HG03432 (cell line): ENCODE data around the gene ITGA1.
"Not testable (repeated sequence)": the region's sequence is repeated elsewhere in the genome, so short reads cannot be mapped to it uniquely, and the experiment has no call there.

Experiments used
- ATAC-seq: cut with Tn5 transposase; IDR thresholded peaks from one replicate; pipeline ENCODE4 v1.9.1; 2021; ENCODE audit warnings: mild to moderate bottlenecking, moderate library complexity; ENCODE audit not compliant: unreplicated experiment

ITGA1 gene

DNA sequence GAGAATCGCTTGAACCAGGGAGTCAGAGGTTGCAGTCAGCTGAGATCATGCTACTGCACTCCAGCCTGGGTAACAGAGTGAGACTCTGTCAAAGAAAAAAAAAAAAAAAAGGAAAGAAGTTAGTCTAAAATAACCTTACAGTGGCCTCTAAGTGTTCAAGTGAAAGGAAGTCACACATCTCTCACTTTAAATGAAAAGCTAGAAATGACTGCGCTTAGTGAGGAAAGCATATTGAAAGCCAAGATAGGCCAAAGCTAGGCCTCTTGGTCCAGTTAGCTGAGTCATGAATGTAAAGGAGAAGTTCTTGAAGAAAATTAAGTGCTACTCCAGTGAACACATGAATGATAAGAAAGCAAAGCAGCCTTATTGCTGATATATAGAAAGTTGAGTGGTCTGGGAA, 38.1 kb downstream of the ITGA1 start:
- ATAC-seq = peak; percentile 97

DNA sequence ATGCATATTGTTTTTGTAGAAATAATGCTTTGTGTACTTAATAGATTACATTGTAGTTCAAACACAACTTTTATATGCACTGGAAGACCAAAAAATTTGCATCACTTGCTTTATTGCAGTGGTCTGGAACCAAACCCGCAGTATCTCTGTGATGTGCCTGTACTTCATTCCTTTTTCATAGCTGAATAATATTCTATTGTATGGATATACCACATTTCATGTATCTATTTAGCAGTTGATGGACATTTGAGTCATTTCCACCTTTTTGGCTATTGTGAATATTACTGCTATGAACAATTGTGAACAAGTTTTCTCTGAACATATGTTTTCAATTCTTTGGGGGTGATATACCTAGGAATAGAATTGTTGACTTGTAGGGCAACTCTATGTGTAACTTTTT, 40.1 kb downstream of the ITGA1 start:
- no peak for ATAC-seq

DNA sequence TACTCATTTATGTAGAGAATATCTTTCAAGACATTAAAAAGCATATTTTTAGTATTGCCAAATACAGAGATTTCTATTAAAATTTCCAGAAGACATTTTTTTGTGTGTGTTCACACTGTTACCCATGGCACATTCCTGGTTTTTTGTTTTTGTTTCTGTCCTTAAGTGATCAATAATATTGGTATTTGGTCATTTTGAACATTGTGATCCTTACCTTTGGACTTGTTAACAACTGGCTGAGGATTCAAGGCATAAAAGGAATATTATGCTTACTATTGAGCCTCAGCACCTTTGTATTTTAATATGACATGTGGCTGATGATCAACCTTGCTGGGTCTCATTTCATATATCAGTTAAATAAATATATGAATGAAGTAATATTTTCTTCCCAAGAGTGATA, 41.9 kb downstream of the ITGA1 start:
- ATAC-seq = no peak

DNA sequence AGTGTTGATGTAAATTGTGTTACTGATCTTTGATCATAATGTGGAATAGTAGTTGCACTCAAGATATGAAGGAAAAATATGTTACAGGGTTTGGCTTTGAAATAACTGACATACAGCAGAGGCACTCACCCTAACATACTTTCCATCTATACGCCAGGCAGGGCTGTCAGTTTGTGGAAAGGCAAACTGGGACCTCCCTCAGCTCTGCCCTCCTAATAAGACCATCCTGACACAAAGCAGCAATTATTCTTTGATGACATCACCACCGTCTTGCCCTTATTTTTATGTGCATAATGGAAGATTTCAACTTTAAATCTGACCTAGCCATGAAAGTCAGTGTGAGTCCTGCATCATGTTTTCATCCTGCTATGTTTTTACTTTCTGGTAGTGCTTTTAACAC, 42.9 kb downstream of the ITGA1 start:
- no peak for ATAC-seq

DNA sequence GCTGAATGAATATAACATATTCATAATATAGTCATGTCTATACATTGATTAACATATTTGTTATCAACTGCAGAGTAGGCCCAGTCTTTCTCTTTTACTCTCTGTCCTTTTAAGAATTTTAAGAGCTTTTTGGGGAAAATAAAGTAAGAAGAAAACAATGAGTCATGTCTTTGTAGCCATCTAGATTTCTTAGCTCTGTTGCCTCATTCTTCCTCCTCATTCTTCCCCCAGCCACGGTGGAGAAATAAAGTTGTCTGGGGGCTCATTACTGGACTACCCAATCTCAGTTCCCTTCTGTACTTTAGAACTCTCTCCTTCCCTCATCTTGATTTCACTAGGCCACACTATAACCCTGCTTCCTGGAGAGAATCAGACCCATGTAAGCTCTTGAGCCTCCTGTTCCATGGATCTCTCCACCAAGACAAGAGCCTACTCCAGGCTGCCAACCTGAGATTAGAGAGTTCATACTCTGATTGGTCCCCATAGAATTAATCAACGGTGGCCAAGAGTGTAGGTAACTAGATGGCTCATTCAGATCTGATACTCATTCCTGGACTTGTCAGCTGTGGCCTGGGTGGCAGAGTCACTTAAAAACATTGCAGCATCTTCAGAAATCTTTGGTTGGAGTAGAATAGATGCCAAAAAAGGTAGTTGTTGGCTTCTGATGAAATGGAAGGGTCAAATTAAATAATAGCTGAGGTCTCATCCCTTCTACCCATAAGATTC, 44.2 kb downstream of the ITGA1 start:
- no peak for ATAC-seq

DNA sequence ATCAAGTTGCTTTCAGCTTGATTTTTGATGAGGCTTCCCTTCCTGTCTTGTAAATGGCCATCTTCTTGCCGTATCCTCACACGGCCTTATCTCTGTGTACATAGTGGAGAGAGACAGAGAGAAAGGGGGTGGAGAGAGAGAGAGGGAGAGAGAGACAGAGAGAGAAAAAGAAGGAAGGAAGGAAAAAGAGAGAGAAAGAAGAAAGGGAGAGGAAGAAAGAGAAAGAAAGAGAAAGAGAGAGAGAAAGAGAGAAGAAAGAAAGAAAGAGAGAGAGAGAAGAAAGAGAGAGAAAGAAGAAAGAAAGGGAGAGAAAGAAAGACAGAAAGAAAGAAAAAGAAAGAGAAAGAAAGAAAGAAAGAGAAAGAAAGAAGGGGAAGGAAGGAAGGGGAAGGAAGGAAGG, 46.6 kb downstream of the ITGA1 start:
- no peak for ATAC-seq

DNA sequence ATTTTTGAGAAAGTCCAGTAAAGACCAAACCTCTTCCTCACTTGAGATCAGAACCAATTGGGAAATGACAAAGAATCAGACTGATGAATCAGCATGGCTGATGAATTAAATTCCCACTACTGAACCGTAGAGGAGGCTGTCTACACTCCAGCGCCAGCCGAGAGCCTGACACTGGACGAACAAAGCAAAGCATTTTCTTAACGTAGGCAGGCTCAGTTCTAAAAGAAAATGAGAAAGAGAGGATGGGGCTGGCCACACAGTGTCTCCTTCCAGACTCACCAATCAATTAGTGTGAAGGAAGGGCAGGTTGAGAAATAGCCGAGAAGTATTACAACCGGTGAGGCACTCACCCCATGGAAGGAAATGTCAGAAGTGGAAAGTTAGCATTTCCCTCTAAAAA, 49.4 kb downstream of the ITGA1 start:
- ATAC-seq = no peak

DNA sequence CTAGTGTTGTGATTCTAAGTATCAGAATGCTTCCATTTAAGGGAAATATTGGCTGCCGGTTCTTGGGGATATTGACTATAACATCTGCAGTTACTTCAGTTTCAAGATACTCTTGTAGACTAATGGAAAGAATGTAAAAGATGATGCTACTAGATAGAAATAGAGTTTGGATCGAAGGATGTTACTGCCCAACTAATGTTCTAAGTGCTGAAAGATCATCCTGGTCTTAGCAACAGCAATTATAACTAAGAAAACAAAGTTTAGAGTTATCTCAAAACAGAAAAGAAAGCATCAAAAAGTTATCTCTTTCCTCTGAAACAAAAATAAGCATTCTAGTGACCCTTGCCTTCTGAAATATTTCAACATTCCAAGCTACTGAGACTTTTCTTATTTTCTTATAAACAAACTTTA, 49.9 kb downstream of the ITGA1 start:
- ATAC-seq = no peak

DNA sequence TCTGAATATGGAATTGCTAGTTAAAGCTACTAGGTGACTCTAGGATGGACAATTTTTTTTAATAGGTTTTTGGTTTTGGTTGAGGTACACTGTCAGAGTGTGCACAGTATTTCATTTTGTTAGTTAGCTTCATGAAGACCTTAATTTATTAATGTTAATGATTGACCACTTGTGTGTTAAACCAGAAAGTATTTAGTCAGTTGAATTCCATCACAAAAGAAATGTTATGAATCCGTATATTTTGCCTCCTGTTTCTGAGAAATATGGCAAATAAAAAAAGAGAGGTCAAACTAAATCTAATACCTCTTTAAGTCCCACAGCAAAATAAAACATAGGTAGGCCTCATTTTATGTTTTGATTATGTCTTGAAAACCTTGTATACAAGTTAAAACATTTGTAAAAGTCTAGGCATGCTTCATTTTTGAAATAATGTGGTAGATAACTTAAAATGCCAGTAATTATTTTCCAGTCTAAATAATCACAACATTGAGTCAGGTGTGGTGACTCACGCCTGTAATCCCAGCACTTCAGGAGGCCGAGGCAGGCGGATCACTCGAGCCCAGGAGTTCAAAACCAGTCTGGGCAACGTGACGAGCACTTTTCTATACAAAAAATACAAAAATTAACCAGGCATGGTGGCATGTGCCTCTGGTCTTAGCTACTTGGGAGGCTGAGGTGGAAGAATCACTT, 50.8 kb downstream of the ITGA1 start:
- no peak for ATAC-seq

DNA sequence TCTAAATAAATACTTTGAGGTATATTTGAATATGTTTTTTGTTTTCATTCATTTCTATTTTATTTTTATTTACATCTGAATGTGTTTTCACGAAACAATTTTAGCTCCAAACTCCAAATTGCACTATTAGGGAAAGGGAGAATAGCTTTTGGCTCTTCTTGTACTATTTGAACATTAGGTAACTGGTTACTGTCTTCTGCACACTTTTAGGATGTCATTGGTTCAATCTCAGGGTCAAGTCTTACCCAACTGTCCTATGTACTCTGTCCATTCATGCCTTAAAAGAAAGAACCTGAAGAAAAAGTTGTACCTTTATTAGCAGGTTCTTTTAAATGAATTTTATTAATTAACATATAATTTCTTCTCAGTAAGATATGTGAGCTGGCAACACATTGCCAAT, 51.6 kb downstream of the ITGA1 start:
- ATAC-seq = no peak

DNA sequence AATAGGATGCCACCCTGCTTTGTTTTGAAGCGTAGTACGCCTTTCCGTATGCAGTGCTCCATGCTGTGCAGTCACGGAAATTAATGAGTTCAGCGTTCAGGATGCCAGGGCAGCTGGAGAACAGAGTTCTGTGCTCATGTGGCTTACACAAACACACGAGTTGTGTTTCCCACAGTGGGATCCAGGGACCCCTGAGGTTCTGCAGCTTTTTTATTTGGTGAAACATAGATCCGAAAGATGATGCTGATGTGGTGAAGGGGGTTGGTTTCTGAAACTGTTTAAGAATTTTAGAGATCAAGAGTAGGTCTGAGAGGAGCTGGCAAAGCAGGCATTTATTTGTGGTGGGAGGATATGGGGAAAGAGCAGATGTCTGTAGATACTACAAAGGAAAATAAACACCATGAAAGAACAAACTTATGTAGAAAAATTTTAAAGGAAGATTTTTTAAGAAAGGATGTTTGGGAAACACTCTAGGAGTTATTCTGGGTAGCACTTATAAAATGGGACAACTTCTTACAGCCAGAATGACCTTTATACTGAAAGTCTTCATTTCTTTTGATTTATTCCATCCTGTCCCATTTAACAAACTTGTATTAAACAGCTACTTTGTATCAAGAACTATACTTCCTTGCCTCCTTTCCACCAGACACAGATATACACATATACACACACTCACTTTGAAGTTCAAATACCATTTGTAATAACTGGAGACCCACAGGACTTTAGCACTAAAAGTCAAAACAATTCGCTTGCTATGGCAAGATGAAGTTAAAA, 52.7 kb downstream of the ITGA1 start:
- ATAC-seq = no peak

DNA sequence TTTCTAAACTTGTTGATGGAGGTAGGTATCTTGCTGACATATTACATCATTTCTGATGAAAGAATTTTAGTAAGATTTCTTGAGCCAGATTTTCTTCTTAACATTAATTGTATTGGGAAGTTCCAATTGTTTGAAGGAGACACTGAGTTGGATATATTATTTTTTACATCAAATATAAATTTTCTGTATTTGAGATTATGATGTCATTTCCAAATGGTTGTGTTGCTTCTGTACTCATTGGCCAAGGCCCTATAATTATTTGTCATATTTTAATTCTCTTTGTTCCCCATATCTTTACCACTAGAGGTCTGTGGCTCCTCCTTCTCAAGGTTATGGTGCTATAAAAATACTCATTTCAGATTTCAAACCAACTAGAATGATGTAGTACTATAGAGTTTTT, 53.4 kb downstream of the ITGA1 start:
- ATAC-seq = no peak

DNA sequence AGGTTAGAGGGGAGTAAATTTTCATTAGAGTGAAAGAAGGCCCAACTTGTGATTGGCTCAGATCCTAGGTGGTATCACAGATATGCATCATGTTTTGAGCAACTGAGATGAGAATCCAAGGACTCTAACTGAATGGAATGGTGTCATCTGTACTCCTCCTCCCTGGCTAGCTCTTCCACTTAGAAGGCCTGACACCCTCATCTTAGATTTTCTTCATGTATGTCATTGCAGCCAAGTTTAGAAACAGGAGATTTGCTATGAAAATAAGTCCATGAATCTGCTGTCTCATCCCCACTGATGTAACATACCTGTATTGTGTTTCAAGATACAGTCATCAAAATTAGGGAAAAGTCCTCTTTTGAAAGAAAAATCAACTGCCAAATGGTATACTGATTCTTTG, 54.4 kb downstream of the ITGA1 start:
- ATAC-seq = no peak

DNA sequence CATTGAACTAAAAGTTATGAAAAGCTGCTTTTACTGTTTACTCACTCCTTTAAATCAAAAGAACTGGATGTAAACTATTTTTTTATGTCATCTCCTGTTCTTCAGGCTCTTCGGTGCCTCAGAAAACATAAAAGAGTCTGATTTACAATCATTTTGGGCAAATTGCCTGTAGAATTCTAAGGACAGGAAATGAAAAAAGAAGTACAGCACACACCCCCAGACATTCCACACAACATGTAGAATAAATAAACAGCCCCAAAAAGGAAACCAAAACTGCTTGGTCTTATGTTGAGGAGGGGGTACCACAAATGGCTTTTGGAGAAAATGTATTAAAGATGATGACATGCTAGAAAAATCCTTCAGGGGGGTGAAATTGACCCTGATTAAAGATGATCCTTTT, 57.2 kb downstream of the ITGA1 start:
- no peak for ATAC-seq

DNA sequence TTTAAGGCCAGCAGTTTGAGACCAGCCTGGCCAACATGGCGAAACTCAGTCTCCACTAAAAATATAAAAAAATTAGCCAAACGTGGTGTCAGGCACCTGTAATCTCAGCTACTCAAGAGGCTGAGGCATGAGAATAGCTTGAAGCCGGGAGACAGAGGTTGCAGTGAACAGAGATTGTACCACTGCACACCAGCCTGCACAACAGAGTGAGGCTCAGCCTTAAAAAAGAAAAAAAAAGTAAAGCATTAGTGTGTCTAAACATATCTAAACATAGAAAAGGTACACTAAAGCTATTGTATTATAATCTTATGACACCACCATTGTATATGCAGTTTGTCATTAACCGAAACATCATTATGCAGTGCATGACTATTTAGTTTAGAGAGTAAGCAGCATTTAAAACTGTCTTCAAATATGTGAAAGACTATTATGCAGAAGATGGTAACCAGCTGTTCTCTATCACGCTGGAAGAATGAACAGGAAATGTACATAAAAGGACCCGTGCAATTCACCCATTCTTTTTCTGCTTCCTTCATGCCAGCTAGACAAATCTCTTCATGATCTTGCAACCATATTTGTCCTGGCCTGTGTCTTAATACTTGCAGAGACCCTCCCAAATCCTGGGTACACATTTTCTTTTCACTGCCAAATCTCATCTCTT, 58.6 kb downstream of the ITGA1 start:
- no peak for ATAC-seq

DNA sequence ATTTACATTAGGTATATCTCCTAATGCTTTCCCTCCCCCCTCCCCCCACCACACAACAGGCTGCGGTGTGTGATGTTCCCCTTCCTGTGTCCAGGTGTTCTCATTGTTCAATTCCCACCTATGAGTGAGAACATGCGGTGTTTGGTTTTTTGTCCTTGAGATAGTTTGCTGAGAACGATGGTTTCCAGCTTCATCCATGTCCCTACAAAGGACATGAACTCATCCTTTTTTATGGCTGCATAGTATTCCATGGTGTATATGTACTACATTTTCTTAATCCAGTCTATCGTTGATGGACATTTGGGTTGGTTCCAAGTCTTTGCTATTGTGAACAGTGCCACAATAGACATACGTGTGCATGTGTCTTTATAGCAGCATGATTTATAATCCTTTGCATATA, 61.0 kb downstream of the ITGA1 start:
- not testable (repeated sequence) for ATAC-seq

DNA sequence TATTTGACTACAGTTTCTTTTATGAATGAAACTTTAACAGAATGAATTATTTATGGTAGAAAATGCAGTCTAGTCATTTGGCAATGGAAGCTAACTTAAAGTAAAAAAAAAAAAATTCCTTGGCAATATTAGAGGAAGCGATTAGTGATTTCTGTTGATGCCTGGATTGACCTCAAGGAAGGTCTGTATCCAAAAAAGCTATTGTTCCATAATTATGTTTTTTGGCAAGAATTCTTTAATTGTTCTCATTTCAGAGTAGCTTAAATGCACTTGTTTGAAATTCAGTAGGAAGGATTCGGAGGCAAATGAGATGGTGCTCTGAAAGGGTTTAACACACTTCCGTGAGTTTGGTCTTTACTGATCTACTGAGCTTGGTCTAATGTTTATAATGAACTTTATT, 61.8 kb downstream of the ITGA1 start:
- ATAC-seq = no peak

DNA sequence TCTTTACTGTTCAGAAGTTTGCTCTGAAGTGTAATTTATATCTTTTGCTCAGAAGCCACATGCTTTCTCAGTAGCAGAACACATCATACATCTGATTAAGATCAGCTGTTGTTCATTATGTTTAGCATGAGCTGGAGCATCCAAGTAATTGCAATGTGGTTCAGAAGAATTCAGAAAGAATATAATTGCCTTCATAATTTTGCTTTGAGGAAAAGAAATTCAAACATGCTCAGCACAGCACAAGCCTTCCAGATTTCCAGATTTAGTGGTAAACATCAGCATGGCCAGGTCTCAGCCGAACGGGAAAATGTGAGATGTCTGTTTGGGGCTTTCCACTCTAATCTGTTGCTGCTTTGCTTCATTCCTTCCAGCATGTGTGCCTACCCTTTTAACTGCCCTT, 65.9 kb downstream of the ITGA1 start:
- no peak for ATAC-seq

DNA sequence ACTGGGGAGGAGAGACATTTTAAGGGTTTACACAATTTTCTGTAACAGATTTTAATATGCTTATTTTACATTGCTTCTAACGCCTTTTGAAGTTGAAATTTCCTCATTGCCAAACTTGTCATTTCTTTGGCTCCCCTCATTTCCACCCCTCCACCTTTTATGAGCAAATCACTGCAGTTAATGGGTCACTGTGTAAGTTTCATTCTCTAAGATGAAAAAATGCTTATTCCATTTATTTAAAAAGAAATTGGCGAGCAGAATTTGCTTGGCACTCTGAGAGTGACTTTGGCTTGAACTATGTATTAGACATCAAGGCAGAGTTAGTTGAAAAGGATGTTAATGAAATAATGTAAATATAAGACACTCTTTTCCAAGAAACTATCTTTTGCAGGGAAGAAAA, 66.6 kb downstream of the ITGA1 start:
- no peak for ATAC-seq

DNA sequence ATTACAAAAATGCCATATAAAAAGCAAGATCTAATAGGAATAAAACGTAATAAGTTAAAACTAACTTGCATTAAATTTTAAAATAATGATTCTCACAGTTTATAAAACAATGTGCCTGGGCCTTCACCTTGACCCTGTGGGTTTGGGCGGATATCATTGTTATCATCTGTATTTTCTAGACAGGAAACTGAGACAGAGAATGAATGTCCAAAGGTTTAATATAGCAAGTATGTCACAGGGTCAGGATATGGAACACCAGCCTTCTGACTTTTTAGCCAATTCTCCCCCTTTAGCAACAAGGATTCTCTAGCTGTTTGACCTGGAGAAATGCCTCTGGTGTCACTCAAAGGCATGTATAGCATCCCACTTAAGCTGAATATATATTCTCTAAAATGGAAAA, 67.2 kb downstream of the ITGA1 start:
- no peak for ATAC-seq

DNA sequence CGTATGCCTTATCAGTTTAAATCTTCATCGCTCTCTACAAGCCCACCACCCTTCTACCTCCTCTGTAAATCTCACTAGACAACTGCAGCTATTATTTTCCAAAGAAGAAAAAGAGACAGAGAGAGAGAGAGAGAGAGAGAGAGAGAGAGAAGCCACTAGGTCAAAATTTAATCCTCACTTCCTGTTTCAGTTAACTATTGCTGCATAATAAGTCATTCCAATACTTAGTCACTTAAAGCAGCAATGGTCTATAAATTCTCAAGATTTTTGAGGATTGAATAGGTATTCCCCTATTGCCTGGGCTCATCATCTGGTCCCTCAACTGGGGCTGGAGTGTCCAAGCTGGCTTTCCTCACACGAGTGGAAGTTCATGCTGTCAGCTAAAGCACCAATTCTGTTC, 68.8 kb downstream of the ITGA1 start:
- ATAC-seq = peak; percentile 95

DNA sequence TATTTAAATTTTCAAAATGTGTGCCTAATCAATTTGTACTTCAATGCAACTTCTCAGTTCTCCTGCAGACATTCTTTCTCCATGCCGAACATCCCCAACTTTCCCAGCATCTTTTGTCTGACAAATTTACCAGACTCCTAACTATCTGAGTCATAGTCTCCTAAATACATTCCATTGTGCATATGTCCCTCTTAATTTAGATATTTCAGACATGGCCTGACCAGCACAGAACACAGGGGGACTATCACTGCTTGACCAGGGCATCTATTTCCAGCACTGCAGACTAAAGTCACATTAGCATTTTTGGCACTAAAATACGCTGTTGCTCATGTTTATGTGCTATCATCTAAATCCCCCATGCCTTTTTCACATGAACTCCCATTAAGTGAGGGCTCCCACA, 71.9 kb downstream of the ITGA1 start:
- ATAC-seq = no peak
